IMR-90 (cell line): ENCODE results near the gene CYP4B1. TPM values are rescaled to one million over a fixed set of nuclear protein-coding genes. Genes with fewer than 3 reads are reported as not detected.

Experiments used
- ATAC-seq: fragments of 200-7000 bp; cut with Tn5 transposase; 2 replicates; pipeline ENCODE4 v1.9.1; 2020; ENCODE audit warnings: low read depth, mild to moderate bottlenecking, moderate library complexity
- BruUV-seq: library from RNA; stranded (reverse); fragments of 400-500 nt; replicated peaks from 2 replicates; lab custom pipeline; 2021; lab: Mats Ljungman, UMichigan
- CTCF ChIA-PET: fragments of 300-600 bp; formaldehyde crosslinking; extraction: SDS; loops from one replicate; lab custom pipeline; 2021; ENCODE audit warnings: antibody characterized with exemption; lab: Yijun Ruan, JAX
- POLR2A ChIA-PET: fragments of 300-600 bp; sonication (Branson Sonifier 250); formaldehyde crosslinking; loops from one replicate; lab custom pipeline; 2022; ENCODE audit warnings: antibody characterized with exemption; ENCODE audit not compliant: unreplicated experiment; lab: Charles Lee
- DNase-seq: peaks from one replicate; pipeline ENCODE4 v3.0.0; 2013
- H2AFZ ChIP-seq: replicated peaks from 2 replicates; pipeline ENCODE3; 2013; ENCODE audit warnings: low read length, mild to moderate bottlenecking; ENCODE audit not compliant: poor library complexity
- H2AK5ac ChIP-seq: 2 replicates; pipeline ENCODE4 v1.6.1; 2013; ENCODE audit warnings: low read depth, low read length, inconsistent platforms
- H2AK9ac ChIP-seq: replicated peaks from 2 replicates; pipeline ENCODE3; 2013; ENCODE audit warnings: mild to moderate bottlenecking, low read depth, low read length, moderate library complexity; ENCODE audit not compliant: poor library complexity
- H2BK120ac ChIP-seq: 2 replicates; pipeline ENCODE4 v1.6.1; 2013; ENCODE audit warnings: low read depth, low read length, inconsistent platforms
- H2BK15ac ChIP-seq: 3 replicates; pipeline ENCODE4 v1.6.1; 2013; ENCODE audit warnings: low read depth, low read length, inconsistent platforms
- H2BK20ac ChIP-seq: 2 replicates; pipeline ENCODE4 v1.6.1; 2013; ENCODE audit warnings: low read depth, mild to moderate bottlenecking, inconsistent platforms, low read length, moderate library complexity
- H2BK5ac ChIP-seq: 2 replicates; pipeline ENCODE4 v1.6.1; 2013; ENCODE audit warnings: mild to moderate bottlenecking, low read depth, low read length, inconsistent platforms; ENCODE audit not compliant: poor library complexity, severe bottlenecking
- H3K14ac ChIP-seq: replicated peaks from 2 replicates; pipeline ENCODE4 v1.6.1; 2013; ENCODE audit warnings: low read depth, low read length, inconsistent platforms
- H3K18ac ChIP-seq: 2 replicates; pipeline ENCODE4 v1.6.1; 2013; ENCODE audit warnings: low read depth, low read length, control low read depth
- H3K23ac ChIP-seq: 2 replicates; pipeline ENCODE4 v1.6.1; 2013; ENCODE audit warnings: low read depth, low read length, inconsistent platforms
- H3K27ac ChIP-seq: 2 replicates; pipeline ENCODE4 v1.5.1; 2013; ENCODE audit warnings: mild to moderate bottlenecking, control low read depth, low read length; ENCODE audit not compliant: insufficient read depth
- H3K27me3 ChIP-seq: 2 replicates; pipeline ENCODE4 v1.6.1; 2013; ENCODE audit warnings: low read length; ENCODE audit not compliant: control insufficient read depth, insufficient read depth
- H3K36me3 ChIP-seq: 2 replicates; pipeline ENCODE4 v1.6.1; 2013; ENCODE audit warnings: low read length, mixed read lengths; ENCODE audit not compliant: control insufficient read depth, insufficient read depth
- H3K4ac ChIP-seq: 2 replicates; pipeline ENCODE4 v1.6.1; 2013; ENCODE audit warnings: low read depth, low read length, inconsistent platforms
- H3K4me1 ChIP-seq: 2 replicates; pipeline ENCODE4 v1.6.1; 2013; ENCODE audit warnings: low read length, mixed read lengths; ENCODE audit not compliant: control insufficient read depth, insufficient read depth
- H3K4me2 ChIP-seq: 2 replicates; pipeline ENCODE4 v1.6.1; 2013; ENCODE audit warnings: low read depth, mild to moderate bottlenecking, control low read depth, low read length, moderate library complexity
- H3K4me3 ChIP-seq: 2 replicates; pipeline ENCODE4 v1.5.1; 2013; ENCODE audit warnings: low read depth, mild to moderate bottlenecking, control low read depth, low read length, moderate library complexity; ENCODE audit not compliant: insufficient read depth
- H3K56ac ChIP-seq: 2 replicates; pipeline ENCODE4 v1.6.1; 2013; ENCODE audit warnings: low read length, inconsistent platforms; ENCODE audit not compliant: insufficient read depth; ENCODE audit errors: extremely low read depth
- H3K79me1 ChIP-seq, 2 experiments: 2 replicates each; pipeline ENCODE4 v1.6.1; 2013; ENCODE audit warnings: low read length in 2 of 2, inconsistent platforms in 1 of 2, low read depth in 1 of 2
- H3K9ac ChIP-seq: 2 replicates; pipeline ENCODE4 v1.6.1; 2013; ENCODE audit warnings: low read depth, low read length, control low read depth
- H3K9me1 ChIP-seq: 2 replicates; pipeline ENCODE4 v1.6.1; 2013; ENCODE audit warnings: low read length, inconsistent platforms; ENCODE audit not compliant: insufficient read depth
- H3K9me3 ChIP-seq: 2 replicates; pipeline ENCODE4 v1.6.1; 2013; ENCODE audit warnings: low read length; ENCODE audit not compliant: control insufficient read depth, insufficient read depth
- H4K20me1 ChIP-seq: 2 replicates; pipeline ENCODE4 v1.6.1; 2013; ENCODE audit warnings: low read length, inconsistent platforms; ENCODE audit not compliant: insufficient read depth
- H4K5ac ChIP-seq: 2 replicates; pipeline ENCODE4 v1.6.1; 2013; ENCODE audit warnings: mild to moderate bottlenecking, low read depth, low read length, control low read depth
- H4K8ac ChIP-seq, 2 experiments: 2 replicates each; pipeline ENCODE4 v1.6.1; 2013; ENCODE audit warnings: low read depth in 2 of 2, low read length in 2 of 2, control low read depth in 1 of 2, inconsistent platforms in 1 of 2
- H4K91ac ChIP-seq: 2 replicates; pipeline ENCODE4 v1.6.1; 2013; ENCODE audit warnings: low read depth, low read length, inconsistent platforms; ENCODE audit not compliant: insufficient read depth
- FOS ChIP-seq: fragments of 150-350 bp; IDR thresholded peaks from 2 replicates; pipeline ENCODE4 v1.6.1; 2016; ENCODE audit warnings: low read depth, low read length
- MAFK ChIP-seq: IDR thresholded peaks from 2 replicates; pipeline ENCODE4 v1.6.1; 2012; ENCODE audit warnings: low read depth, low read length, improper control_type of control experiment
- NFE2L2 ChIP-seq: fragments of 150-350 bp; IDR thresholded peaks from 2 replicates; pipeline ENCODE4 v1.6.1; 2016; ENCODE audit warnings: low read depth, mild to moderate bottlenecking, low read length
- POLR2A ChIP-seq: IDR thresholded peaks from 2 replicates; pipeline ENCODE4 v1.6.1; 2012; ENCODE audit warnings: mild to moderate bottlenecking, low read depth, low read length
- RCOR1 ChIP-seq: IDR thresholded peaks from 2 replicates; pipeline ENCODE4 v1.6.1; 2012; ENCODE audit warnings: mild to moderate bottlenecking, low read length, improper control_type of control experiment; ENCODE audit not compliant: insufficient replicate concordance
- SMC3 ChIP-seq: fragments of 150-350 bp; IDR thresholded peaks from 2 replicates; pipeline ENCODE4 v1.6.1; 2016; ENCODE audit warnings: low read depth, mild to moderate bottlenecking, antibody characterized with exemption, low read length, moderate library complexity
- WGBS, 2 experiments: methylation state at CpG; one replicate each; pipeline versions ENCODE4 v1.1.5 to v1.1.7; 2013; ENCODE audit warnings: missing lambda C conversion rate in 2 of 2; ENCODE audit not compliant: insufficient read length in 1 of 2; ENCODE audit errors: extremely low coverage in 2 of 2; 5-methylcytosine and 5-hydroxymethylcytosine counted together
- dilution Hi-C: fragments of 300-500 bp; cut with HindIII; formaldehyde crosslinking; loops from one replicate; pipeline ENCODE4 v1.14.3; 2018; ENCODE audit warnings: low sequenced_read_pairs; ENCODE audit not compliant: unreplicated experiment
- in situ Hi-C: fragments of 300-500 bp; cut with MboI; formaldehyde crosslinking; loops from 3 replicates; pipeline ENCODE4 v1.14.3; 2019; ENCODE audit warnings: low sequenced_read_pairs, inconsistent platforms, mixed read lengths
- intact Hi-C: fragments of 100-400 bp; cut with micrococcal nuclease; formaldehyde crosslinking; loops from 2 replicates; pipeline ENCODE4 v1.10.0; 2022
- polyA plus RNA-seq, 3 experiments: library from polyadenylated mRNA; depleted of rRNA; stranded (reverse); fragments of >200 nt; gene quantifications; 2 replicates each; pipeline ENCODE4 v1.2.3, GENCODE V29; 2012; ENCODE audit warnings: low replicate concordance in 1 of 3
- total RNA-seq: library from RNA; depleted of rRNA; stranded (reverse); fragments of >200 nt; gene quantifications from 2 replicates; pipeline ENCODE4 v1.2.3, GENCODE V29; 2012

Gene CYP4B1
- total and polyA plus RNA-seq, 2 of the 4 experiments (the other 2 are of a cell fraction), result not detected

- no peaks in the 10 kb centered on the region for H3K79me1 ChIP-seq
- no peaks in the 10 kb centered on the region for H3K36me3 ChIP-seq
- WGBS, 2 experiments, result no CpG with 5 or more reads among the region's 5 CpGs
- no peaks in the 10 kb centered on the region for H3K27me3 ChIP-seq
- H2BK20ac ChIP-seq, result no peak overlapping the region
- H2BK120ac ChIP-seq, result no peak overlapping the region
- no peak overlapping the region for H3K4ac ChIP-seq
- H3K9me1 ChIP-seq, result no peaks in the 10 kb centered on the region
- ChIA-PET POLR2A (no interaction called here), CTCF (no interaction called here)
- no peak overlapping the region for H4K8ac ChIP-seq
- TF ChIP-seq SMC3, result no peak
- peak; percentile 98 for TF ChIP-seq MAFK
- no peak for TF ChIP-seq FOS
- peak; percentile 80 for TF ChIP-seq NFE2L2
- TF ChIP-seq POLR2A, result no peak
- no peak for TF ChIP-seq RCOR1
- no peak overlapping the region for H3K23ac ChIP-seq
- dilution Hi-C loops, result no loop called here
- H2AFZ ChIP-seq, result no peak overlapping the region
- H3K18ac ChIP-seq, result no peak overlapping the region
- no peak overlapping the region for H4K91ac ChIP-seq
- ATAC-seq (no peak), DNase-seq (no peak)
- no peaks in the 10 kb centered on the region for H3K4me1 ChIP-seq
- in situ Hi-C loops, result no loop called here
- no peak overlapping the region for H3K4me2 ChIP-seq
- H2AK9ac ChIP-seq, result no peak overlapping the region
- H3K9me3 ChIP-seq, result peaks cover 16% of the 10 kb centered on the region
- H3K4me3 ChIP-seq, result no peak overlapping the region
- no peak overlapping the region for H4K5ac ChIP-seq
- no peaks in the 10 kb centered on the region for H4K20me1 ChIP-seq
- no peak overlapping the region for H2BK15ac ChIP-seq
- no peak overlapping the region for H2BK5ac ChIP-seq
- no peak overlapping the region for H3K9ac ChIP-seq
- no peak overlapping the region for H2AK5ac ChIP-seq
- no peak overlapping the region for H3K56ac ChIP-seq
- intact Hi-C loops, result no loop called here
- no peak overlapping the region for H3K27ac ChIP-seq
- BruUV-seq, result no TSS peak
- H3K14ac ChIP-seq, result no peak overlapping the region
These were observed 30.4 kb upstream of the CYP4B1 start for GRCh38 chr1:46768445-46768844.
